DMS79 treated with DMSO at 0.1 percent for 48 hours (cell line): ENCODE results near the gene BPIFB2.

ENCODE experiments used
- DNase-seq: peaks from one replicate; lab custom pipeline; 2025; lab: John Stamatoyannopoulos, UW

BPIFB2 gene

GRCh38 chr20:33070111-33071053 is 62.9 kb downstream of the BPIFB2 start:
- no peak for DNase-seq

DNA sequence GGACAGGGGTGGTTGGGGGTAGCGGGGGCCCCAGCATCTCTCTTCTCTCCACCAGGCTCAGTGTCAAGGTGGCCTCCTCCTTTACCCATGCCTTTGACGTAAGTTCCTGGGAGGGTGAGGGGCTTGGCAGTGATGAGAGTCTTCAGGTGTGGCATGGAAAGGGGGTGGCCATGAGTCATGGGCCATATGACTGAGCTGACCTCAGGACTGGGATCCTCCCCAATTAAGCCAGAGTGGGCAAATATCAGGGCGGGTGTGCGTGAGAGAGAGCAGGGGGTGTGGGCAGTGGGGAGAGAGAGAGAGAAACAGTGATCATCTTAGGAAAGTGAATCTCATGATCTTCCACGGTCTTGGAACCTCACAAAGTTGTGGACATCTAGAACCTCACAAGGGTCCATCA is 63.7 kb downstream of the BPIFB2 start:
- no peak for DNase-seq

GRCh38 chr20:33072362-33072761 is 64.9 kb downstream of the BPIFB2 start:
- DNase-seq = no peak

GRCh38 chr20:33072813-33073212 is 65.3 kb downstream of the BPIFB2 start:
- DNase-seq = no peak
